Measurements from ENCODE around the gene PGD. TPM values are rescaled to one million over a fixed set of nuclear protein-coding genes. Genes with fewer than 3 reads are reported as not detected.
"Not testable (repeated sequence)": the region's sequence is repeated elsewhere in the genome, so short reads cannot be mapped to it uniquely, and the experiment has no call there.

The PGD gene
- total RNA-seq, 1 experiment from 2014 or later, result 70.6 TPM

DNA sequence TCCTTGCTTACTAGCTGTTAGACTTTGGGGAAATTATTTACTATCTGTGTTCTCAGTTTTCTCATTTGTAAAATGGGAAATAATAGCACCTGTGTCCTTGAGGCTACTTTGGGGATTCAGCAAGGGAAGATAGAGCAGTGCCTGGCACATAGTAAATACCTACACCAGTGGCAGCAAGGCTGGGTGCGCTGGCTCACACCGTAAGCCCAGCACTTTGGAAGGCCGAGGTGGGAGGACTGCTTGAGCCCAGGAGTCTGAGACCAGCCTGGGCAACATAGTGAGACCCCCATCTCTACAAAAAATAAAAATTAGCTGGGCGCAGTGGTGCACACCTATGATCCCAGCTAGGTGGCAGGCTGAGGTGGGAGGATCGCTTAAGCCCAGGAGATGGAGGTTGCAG is 22.8 kb downstream of the PGD start:
- Mint-ChIP-seq H3K27me3 (ENCODE audit: insufficient read depth, unreplicated experiment) (no peaks in the 10 kb centered on the region), H3K27ac (ENCODE audit: low read depth, unreplicated experiment) (no peak overlapping the region), H3K4me3 (ENCODE audit: unreplicated experiment) (no peak overlapping the region), H3K9me3 (ENCODE audit: unreplicated experiment) (no peaks in the 10 kb centered on the region), H3K36me3 (ENCODE audit: insufficient read depth, unreplicated experiment) (peaks cover 54% of the 10 kb centered on the region), H3K4me1 (ENCODE audit: insufficient read depth, unreplicated experiment) (no peaks in the 10 kb centered on the region)
- DNase-seq (ENCODE audit: unreplicated experiment), result no peak
- TF ChIP-seq, protein P1, sequence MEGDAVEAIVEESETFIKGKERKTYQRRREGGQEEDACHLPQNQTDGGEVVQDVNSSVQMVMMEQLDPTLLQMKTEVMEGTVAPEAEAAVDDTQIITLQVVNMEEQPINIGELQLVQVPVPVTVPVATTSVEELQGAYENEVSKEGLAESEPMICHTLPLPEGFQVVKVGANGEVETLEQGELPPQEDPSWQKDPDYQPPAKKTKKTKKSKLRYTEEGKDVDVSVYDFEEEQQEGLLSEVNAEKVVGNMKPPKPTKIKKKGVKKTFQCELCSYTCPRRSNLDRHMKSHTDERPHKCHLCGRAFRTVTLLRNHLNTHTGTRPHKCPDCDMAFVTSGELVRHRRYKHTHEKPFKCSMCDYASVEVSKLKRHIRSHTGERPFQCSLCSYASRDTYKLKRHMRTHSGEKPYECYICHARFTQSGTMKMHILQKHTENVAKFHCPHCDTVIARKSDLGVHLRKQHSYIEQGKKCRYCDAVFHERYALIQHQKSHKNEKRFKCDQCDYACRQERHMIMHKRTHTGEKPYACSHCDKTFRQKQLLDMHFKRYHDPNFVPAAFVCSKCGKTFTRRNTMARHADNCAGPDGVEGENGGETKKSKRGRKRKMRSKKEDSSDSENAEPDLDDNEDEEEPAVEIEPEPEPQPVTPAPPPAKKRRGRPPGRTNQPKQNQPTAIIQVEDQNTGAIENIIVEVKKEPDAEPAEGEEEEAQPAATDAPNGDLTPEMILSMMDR (IDR thresholded peaks at IDR 0.05; ENCODE audit: unreplicated experiment), result no peak
- CTCF ChIA-PET, result interaction anchor here (1.6 kb wide), 1 partner anchor 8 kb away, joined by 5 read pairs; the partner anchor contains the start of gene CENPS
- intact Hi-C loops (cut with micrococcal nuclease), result no loop called here
- no TSS peak for BruUV-seq (replicated peaks)
- POLR2A ChIA-PET, result interaction anchor here (1.5 kb wide), 1 partner anchor 34 kb away, joined by 3 read pairs; no protein-coding TSS in a partner anchor

DNA sequence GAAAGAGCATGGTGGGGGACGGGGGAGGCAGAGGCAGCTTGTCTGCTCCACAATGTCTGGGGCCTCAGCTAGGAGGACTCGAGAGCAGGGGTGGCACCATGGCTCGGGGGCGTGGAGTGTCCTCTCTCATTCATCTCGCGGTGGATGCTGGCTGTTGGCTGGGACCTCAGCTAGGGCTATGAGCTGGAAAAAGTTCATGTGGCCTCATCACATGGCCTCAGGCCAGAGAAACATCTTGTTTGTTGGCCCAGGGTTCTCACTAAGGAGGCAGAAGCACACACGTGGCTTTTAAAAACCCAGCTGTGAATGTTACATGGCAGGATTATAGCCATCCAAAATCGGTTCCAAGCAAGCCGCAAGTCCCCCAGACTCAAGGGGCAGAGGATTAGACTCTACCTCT is 25.2 kb downstream of the PGD start:
- TF ChIP-seq, protein P1 (IDR thresholded peaks at IDR 0.05; ENCODE audit: unreplicated experiment), result no peak
- BruUV-seq (replicated peaks), result no TSS peak
- H3K36me3 Mint-ChIP-seq (ENCODE audit: insufficient read depth, unreplicated experiment), result peaks cover 30% of the 10 kb centered on the region
- no peak for DNase-seq (ENCODE audit: unreplicated experiment)
- ChIA-PET POLR2A (interaction anchor here (1.2 kb wide), 1 partner anchor 25 kb away, joined by 4 read pairs; no protein-coding TSS in a partner anchor), CTCF (interaction anchor here (0.6 to 1.6 kb wide), 3 partner anchors 28 to 214 kb away, joined by 3 to 8 read pairs (median 3); no protein-coding TSS in a partner anchor)
- no peak overlapping the region for H3K4me3 Mint-ChIP-seq (ENCODE audit: unreplicated experiment)
- H3K27ac Mint-ChIP-seq (ENCODE audit: low read depth, unreplicated experiment), result peak overlapping the region; percentile 27
- no peaks in the 10 kb centered on the region for H3K27me3 Mint-ChIP-seq (ENCODE audit: insufficient read depth, unreplicated experiment)
- intact Hi-C loops (cut with micrococcal nuclease), result no loop called here
- H3K9me3 Mint-ChIP-seq (ENCODE audit: unreplicated experiment), result no peaks in the 10 kb centered on the region
- H3K4me1 Mint-ChIP-seq (ENCODE audit: insufficient read depth, unreplicated experiment), result no peaks in the 10 kb centered on the region

DNA sequence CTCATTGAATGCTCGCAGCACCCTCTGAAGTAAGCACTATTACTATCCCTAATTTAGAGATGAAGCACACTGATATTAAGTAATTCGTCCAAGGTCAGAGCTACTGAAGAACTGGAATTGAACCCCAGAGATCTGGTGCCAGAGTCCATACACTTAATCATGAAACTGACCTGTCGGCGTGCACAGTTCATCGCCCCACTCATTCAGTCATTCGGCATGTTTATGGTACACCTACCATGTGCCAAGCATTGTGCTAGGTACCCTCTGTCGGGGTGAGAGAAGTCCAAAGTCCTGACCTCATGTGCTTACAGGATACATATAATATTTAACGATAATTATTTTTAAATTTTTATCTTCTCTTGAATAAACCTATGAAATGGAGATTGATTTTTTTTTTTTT is 25.8 kb downstream of the PGD start:
- no peak for DNase-seq (ENCODE audit: unreplicated experiment)
- TF ChIP-seq, protein P1 (IDR thresholded peaks at IDR 0.05; ENCODE audit: unreplicated experiment), result no peak
- ChIA-PET POLR2A (interaction anchor here (1.2 kb wide), 1 partner anchor 25 kb away, joined by 4 read pairs; no protein-coding TSS in a partner anchor), CTCF (interaction anchor here (0.6 to 1.6 kb wide), 3 partner anchors 29 to 215 kb away, joined by 3 to 8 read pairs (median 3); no protein-coding TSS in a partner anchor)
- Mint-ChIP-seq H3K9me3 (ENCODE audit: unreplicated experiment) (no peaks in the 10 kb centered on the region), H3K36me3 (ENCODE audit: insufficient read depth, unreplicated experiment) (peaks cover 24% of the 10 kb centered on the region), H3K27me3 (ENCODE audit: insufficient read depth, unreplicated experiment) (no peaks in the 10 kb centered on the region), H3K4me1 (ENCODE audit: insufficient read depth, unreplicated experiment) (no peaks in the 10 kb centered on the region), H3K27ac (ENCODE audit: low read depth, unreplicated experiment) (no peak overlapping the region), H3K4me3 (ENCODE audit: unreplicated experiment) (no peak overlapping the region)
- no TSS peak for BruUV-seq (replicated peaks)
- intact Hi-C loops (cut with micrococcal nuclease), result loop anchor here (5.0 kb wide), 1 partner anchor 557 kb away; no protein-coding TSS in a partner anchor

DNA sequence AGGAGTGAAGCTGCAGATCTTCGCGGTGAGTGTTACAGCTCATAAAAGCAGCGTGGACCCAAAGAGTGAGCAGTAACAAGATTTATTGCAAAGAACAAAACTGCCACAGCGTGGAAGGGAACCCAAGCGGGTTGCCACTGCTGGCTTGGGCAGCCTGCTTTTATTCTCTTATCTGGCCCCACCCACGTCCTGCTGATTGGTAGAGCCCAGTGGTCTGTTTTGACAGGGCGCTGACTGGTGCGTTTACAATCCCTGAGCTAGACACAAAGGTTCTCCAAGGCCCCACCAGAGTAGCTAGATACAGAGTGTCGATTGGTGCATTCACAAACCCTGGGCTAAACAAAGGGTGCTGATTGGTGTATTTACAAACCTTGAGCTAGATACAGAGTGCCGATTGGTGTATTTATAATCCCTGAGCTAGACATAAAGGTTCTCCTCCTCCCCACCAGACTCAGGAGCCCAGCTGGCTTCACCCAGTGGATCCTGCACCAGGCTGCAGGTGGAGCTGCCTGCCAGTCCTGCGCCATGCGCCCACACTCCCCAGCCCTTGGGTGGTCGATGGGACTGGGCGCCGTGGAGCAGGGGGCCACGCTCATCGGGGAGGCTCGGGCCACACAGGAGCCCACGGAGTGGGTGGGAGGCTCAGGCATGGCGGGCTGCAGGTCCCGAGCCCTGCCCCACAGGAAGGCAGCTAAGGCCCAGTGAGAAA is 27.1 kb downstream of the PGD start:
- peaks cover 11% of the 10 kb centered on the region for H3K36me3 Mint-ChIP-seq (ENCODE audit: insufficient read depth, unreplicated experiment)
- POLR2A ChIA-PET; BruUV-seq (replicated peaks); H3K4me1 Mint-ChIP-seq (ENCODE audit: insufficient read depth, unreplicated experiment); H3K9me3 Mint-ChIP-seq (ENCODE audit: unreplicated experiment); H3K27me3 Mint-ChIP-seq (ENCODE audit: insufficient read depth, unreplicated experiment); DNase-seq (ENCODE audit: unreplicated experiment); H3K4me3 Mint-ChIP-seq (ENCODE audit: unreplicated experiment); H3K27ac Mint-ChIP-seq (ENCODE audit: low read depth, unreplicated experiment): not testable (repeated sequence)
- CTCF ChIA-PET, result interaction anchor here (0.7 to 8.2 kb wide), 3 partner anchors 33 to 68 kb away, joined by 3 to 119 read pairs (median 4); no protein-coding TSS in a partner anchor
- intact Hi-C loops (cut with micrococcal nuclease), result loop anchor here (5.0 kb wide), 1 partner anchor 559 kb away; no protein-coding TSS in a partner anchor

DNA sequence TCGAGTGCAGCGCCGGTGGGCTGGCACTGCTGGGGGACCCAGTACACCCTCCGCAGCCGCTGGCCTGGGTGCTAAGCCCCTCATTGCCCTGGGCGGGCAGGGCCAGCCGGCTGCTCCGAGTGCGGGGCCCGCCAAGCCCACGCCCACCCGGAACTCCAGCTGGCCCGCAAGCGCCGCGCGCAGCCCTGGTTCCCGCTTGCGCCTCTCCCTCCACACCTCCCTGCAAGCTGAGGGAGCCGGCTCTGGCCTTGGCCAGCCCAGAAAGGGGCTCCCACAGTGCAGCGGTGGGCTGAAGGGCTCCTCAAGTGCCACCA is 27.6 kb downstream of the PGD start:
- H3K36me3 Mint-ChIP-seq (ENCODE audit: insufficient read depth, unreplicated experiment); H3K4me3 Mint-ChIP-seq (ENCODE audit: unreplicated experiment); DNase-seq (ENCODE audit: unreplicated experiment); POLR2A ChIA-PET; BruUV-seq (replicated peaks); H3K4me1 Mint-ChIP-seq (ENCODE audit: insufficient read depth, unreplicated experiment); H3K9me3 Mint-ChIP-seq (ENCODE audit: unreplicated experiment); H3K27me3 Mint-ChIP-seq (ENCODE audit: insufficient read depth, unreplicated experiment); H3K27ac Mint-ChIP-seq (ENCODE audit: low read depth, unreplicated experiment): not testable (repeated sequence)
- intact Hi-C loops (cut with micrococcal nuclease), result loop anchor here (5.0 kb wide), 1 partner anchor 559 kb away; no protein-coding TSS in a partner anchor
- CTCF ChIA-PET, result interaction anchor here (0.7 to 8.2 kb wide), 3 partner anchors 33 to 67 kb away, joined by 3 to 119 read pairs (median 4); no protein-coding TSS in a partner anchor

Measured in MCF 10A (cell line).